MM.1S (cell line): ENCODE measurements around the gene PARVB.

ENCODE experiments used
- EZH2 ChIP-seq: fragments of 300-600 bp; sonication (generic); optimal IDR thresholded peaks from 2 replicates; pipeline ENCODE3; 2017; ENCODE audit warnings: low read depth, mild to moderate bottlenecking, antibody characterized with exemption, low read length, mixed read lengths
- EZH2phosphoT487 ChIP-seq: fragments of 300-600 bp; sonication (generic); IDR thresholded peaks from 2 replicates; pipeline ENCODE4 v1.6.1; 2018; ENCODE audit warnings: antibody characterized with exemption, low read length
- TF ChIP-seq, protein P1 (sequence below): fragments of 300-600 bp; sonication (generic); IDR thresholded peaks from 2 replicates; pipeline ENCODE4 v1.5.1; 2016; ENCODE audit warnings: antibody characterized with exemption, low read length, mixed read lengths

DNA sequence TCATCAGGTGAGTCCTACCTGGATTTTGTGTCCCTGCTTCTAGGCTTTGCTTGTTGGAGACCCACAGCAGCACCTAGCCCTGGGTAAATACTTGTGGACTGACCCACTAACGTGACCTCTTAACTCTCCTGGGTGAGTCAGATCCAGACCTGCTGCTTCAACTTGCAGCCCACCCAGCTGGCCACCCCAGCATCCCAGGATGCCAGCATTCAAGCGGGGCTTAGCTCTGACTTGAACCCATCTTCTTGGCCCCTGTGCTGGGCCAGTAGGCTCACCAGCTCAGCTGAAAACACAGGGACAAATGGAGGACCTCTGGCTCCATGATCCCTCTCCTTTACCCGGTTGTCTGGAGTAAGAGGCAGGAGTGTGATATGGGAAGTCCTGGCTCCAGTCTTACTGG lies 190.1 kb downstream of the PARVB start:
- TF ChIP-seq, protein P1, sequence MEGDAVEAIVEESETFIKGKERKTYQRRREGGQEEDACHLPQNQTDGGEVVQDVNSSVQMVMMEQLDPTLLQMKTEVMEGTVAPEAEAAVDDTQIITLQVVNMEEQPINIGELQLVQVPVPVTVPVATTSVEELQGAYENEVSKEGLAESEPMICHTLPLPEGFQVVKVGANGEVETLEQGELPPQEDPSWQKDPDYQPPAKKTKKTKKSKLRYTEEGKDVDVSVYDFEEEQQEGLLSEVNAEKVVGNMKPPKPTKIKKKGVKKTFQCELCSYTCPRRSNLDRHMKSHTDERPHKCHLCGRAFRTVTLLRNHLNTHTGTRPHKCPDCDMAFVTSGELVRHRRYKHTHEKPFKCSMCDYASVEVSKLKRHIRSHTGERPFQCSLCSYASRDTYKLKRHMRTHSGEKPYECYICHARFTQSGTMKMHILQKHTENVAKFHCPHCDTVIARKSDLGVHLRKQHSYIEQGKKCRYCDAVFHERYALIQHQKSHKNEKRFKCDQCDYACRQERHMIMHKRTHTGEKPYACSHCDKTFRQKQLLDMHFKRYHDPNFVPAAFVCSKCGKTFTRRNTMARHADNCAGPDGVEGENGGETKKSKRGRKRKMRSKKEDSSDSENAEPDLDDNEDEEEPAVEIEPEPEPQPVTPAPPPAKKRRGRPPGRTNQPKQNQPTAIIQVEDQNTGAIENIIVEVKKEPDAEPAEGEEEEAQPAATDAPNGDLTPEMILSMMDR = no peak
- TF ChIP-seq EZH2phosphoT487 (no peak), EZH2 (no peak)
